K562 (cell line): ENCODE measurements around the gene RFESD. TPM values are rescaled to one million over a fixed set of nuclear protein-coding genes. Genes with fewer than 3 reads are reported as not detected.

Source experiments
- CEBPB ChIP-seq: fragments of 450-650 bp; IDR thresholded peaks from 2 replicates; pipeline ENCODE4 v1.6.1; 2016; ENCODE audit warnings: missing genetic modification characterization, missing compliant biosample characterization
- CEBPG ChIP-seq, 3 experiments: fragments of 200-800 bp in 1 of 3; sonication (Bioruptor generic) in 1 of 3; sonication (generic) in 1 of 3; formaldehyde crosslinking in 1 of 3; IDR thresholded peaks in 2 of 3; conservative IDR thresholded peaks in 1 of 3; 2 replicates each; pipeline versions ENCODE4 v1.6.1 to v1.8.0; 2016 to 2022; ENCODE audit warnings: missing compliant biosample characterization in 2 of 3, missing genetic modification characterization in 2 of 3, mild to moderate bottlenecking in 1 of 3, missing genetic modification reagents in 1 of 3
- CREM ChIP-seq: IDR thresholded peaks from 2 replicates; pipeline ENCODE4 v1.6.1; 2014; ENCODE audit warnings: antibody characterized with exemption, low read depth
- CTCF ChIP-seq, 3 experiments: IDR thresholded peaks in 2 of 3; conservative IDR thresholded peaks in 1 of 3; 2 replicates each; pipeline ENCODE4 v1.5.1; 2011 to 2012; ENCODE audit warnings: low read length in 3 of 3, mild to moderate bottlenecking in 3 of 3, control low read depth in 2 of 3, improper control_type of control experiment in 1 of 3, inconsistent platforms in 1 of 3, low read depth in 1 of 3, mixed read lengths in 1 of 3, moderate library complexity in 1 of 3; ENCODE audit not compliant: insufficient read depth in 2 of 3
- E2F4 ChIP-seq: sonication (generic); formaldehyde crosslinking; IDR thresholded peaks from 2 replicates; pipeline ENCODE4 v1.8.0; 2022; ENCODE audit warnings: mild to moderate bottlenecking, low read depth, missing genetic modification reagents
- FOXK2 ChIP-seq, 2 experiments: fragments of 450-650 bp; IDR thresholded peaks in 1 of 2; conservative IDR thresholded peaks in 1 of 2; 2 replicates each; pipeline ENCODE4 v1.6.1; 2016; ENCODE audit warnings: low read depth in 2 of 2, mild to moderate bottlenecking in 1 of 2
- GATAD2A ChIP-seq: fragments of 450-650 bp; IDR thresholded peaks from 2 replicates; pipeline ENCODE4 v1.6.1; 2017
- L3MBTL2 ChIP-seq: fragments of 450-650 bp; IDR thresholded peaks from 2 replicates; pipeline ENCODE4 v1.6.1; 2016; ENCODE audit warnings: mild to moderate bottlenecking, moderate library complexity
- MCM3 ChIP-seq: fragments of 450-650 bp; IDR thresholded peaks from 2 replicates; pipeline ENCODE4 v1.6.1; 2016
- MLX ChIP-seq, 2 experiments: fragments of 450-650 bp in 1 of 2; sonication (generic) in 1 of 2; formaldehyde crosslinking; conservative IDR thresholded peaks; 2 replicates each; pipeline versions ENCODE4 v1.4.0 to v1.8.1; 2020 to 2022; ENCODE audit warnings: mild to moderate bottlenecking in 1 of 2, missing genetic modification reagents in 1 of 2
- PTTG1 ChIP-seq: fragments of 450-650 bp; IDR thresholded peaks from 2 replicates; pipeline ENCODE4 v1.6.1; 2016; ENCODE audit warnings: low read depth, mild to moderate bottlenecking, missing genetic modification characterization, missing compliant biosample characterization
- SMAD1 ChIP-seq: fragments of 150-350 bp; IDR thresholded peaks from 2 replicates; pipeline ENCODE4 v1.6.1; 2014; ENCODE audit warnings: low read length, low read depth; ENCODE audit not compliant: partially characterized antibody
- SRSF1 ChIP-seq: fragments of 200-400 bp; formaldehyde crosslinking; IDR thresholded peaks from 2 replicates; pipeline ENCODE4 v1.6.1; 2017; ENCODE audit warnings: mild to moderate bottlenecking, low read depth, low read length, moderate library complexity
- TAF7 ChIP-seq: fragments of 450-650 bp; IDR thresholded peaks from 2 replicates; pipeline ENCODE4 v1.6.1; 2016; ENCODE audit warnings: missing genetic modification characterization, missing compliant biosample characterization
- TAF9B ChIP-seq: fragments of 450-650 bp; IDR thresholded peaks from 2 replicates; pipeline ENCODE4 v1.6.1; 2018; ENCODE audit warnings: mild to moderate bottlenecking; ENCODE audit not compliant: partially characterized antibody
- TCF3 ChIP-seq: sonication (generic); formaldehyde crosslinking; IDR thresholded peaks from 2 replicates; pipeline ENCODE4 v1.4.0; 2020; ENCODE audit warnings: mild to moderate bottlenecking, missing genetic modification reagents
- TCF7L2 ChIP-seq: fragments of 150-350 bp; IDR thresholded peaks from 2 replicates; pipeline ENCODE4 v1.6.1; 2016; ENCODE audit warnings: low read depth, mild to moderate bottlenecking, low read length, moderate library complexity
- ZBTB8A ChIP-seq: fragments of 450-650 bp; IDR thresholded peaks from 2 replicates; pipeline ENCODE4 v1.6.1; 2018; ENCODE audit warnings: mild to moderate bottlenecking, moderate library complexity; ENCODE audit not compliant: partially characterized antibody
- ZNF143 ChIP-seq: sonication (generic); formaldehyde crosslinking; IDR thresholded peaks from 2 replicates; pipeline ENCODE4 v1.9.0; 2022; ENCODE audit warnings: mild to moderate bottlenecking, missing genetic modification reagents
- ZNF282 ChIP-seq: sonication (generic); formaldehyde crosslinking; IDR thresholded peaks from 2 replicates; pipeline ENCODE4 v1.8.1; 2023; ENCODE audit warnings: missing genetic modification reagents
- ZNF583 ChIP-seq: fragments of 250-450 bp; sonication (Bioruptor Pico); IDR thresholded peaks from 2 replicates; pipeline ENCODE4 v1.4.0; 2020
- ZNF740 ChIP-seq, 3 experiments: fragments of 200-800 bp in 1 of 3; sonication (Bioruptor generic) in 1 of 3; sonication (generic) in 1 of 3; formaldehyde crosslinking in 1 of 3; IDR thresholded peaks; 2 replicates each; pipeline versions ENCODE4 v1.6.1 to v1.8.0; 2016 to 2022; ENCODE audit warnings: mild to moderate bottlenecking in 2 of 3, missing compliant biosample characterization in 2 of 3, missing genetic modification characterization in 2 of 3, missing genetic modification reagents in 1 of 3
- ZNF785 ChIP-seq: fragments of 250-450 bp; sonication (Bioruptor Pico); IDR thresholded peaks from 2 replicates; pipeline ENCODE4 v1.4.0; 2020; ENCODE audit warnings: mild to moderate bottlenecking
- polyA plus RNA-seq, 8 experiments: library from polyadenylated mRNA; depleted of rRNA in 4 of 8; stranded (reverse) in 5 of 8; unstranded in 3 of 8; fragments of >200 nt; fragmentation: Nextera tagmentation in 2 of 8; fragmentation: Illumina TruSeq in 1 of 8; extraction: Ambion mirVana in 2 of 8; extraction: Trizol in 1 of 8; gene quantifications; 2 replicates each; pipeline versions ENCODE4 v1.2.1 to v1.2.3, GENCODE V29; 2011 to 2014; ENCODE audit warnings: inconsistent platforms in 1 of 8, missing spikeins in 1 of 8
- total RNA-seq, 7 experiments: library from RNA; depleted of rRNA in 6 of 7; stranded (reverse); fragments of >200 nt in 6 of 7; fragmentation: Illumina TruSeq in 2 of 7; extraction: Trizol in 2 of 7; gene quantifications; 2 replicates each; pipeline versions ENCODE4 v1.2.1 to v1.2.3, GENCODE V29; 2011 to 2021; ENCODE audit warnings: low replicate concordance in 1 of 7

Gene RFESD
- total and polyA plus RNA-seq, 9 of the 15 experiments (the other 6 are each of a cell fraction or from before 2014, with no cell fraction given): 62.3 to 600 (median 140) TPM

GRCh38 chr5:95646569-95647431 lies at the start of gene RFESD (continued):
- TF ChIP-seq CTCF (IDR thresholded peaks at IDR 0.05 in 2 of 3, conservative IDR thresholded peaks at IDR 0.05 in 1 of 3; ENCODE audit: insufficient read depth in 2 of 3, low read depth in 1 of 3, low read length in 3 of 3) (peak in 1 of 3 experiments; percentile 27; a peak in 2 of 6 replicates), CREM (peak; percentile 93), TAF9B (peak; percentile 93), E2F4 (CRISPR knock-in tag) (no peak), ZNF282 (no peak), CEBPB (tag) (no peak), PTTG1 (tag) (no peak), FOXK2 (conservative IDR thresholded peaks at IDR 0.05 in 1 of 2, IDR thresholded peaks at IDR 0.05 in 1 of 2; ENCODE audit: low read depth in 2 of 2) (peak in 1 of 2 experiments; percentile 68; a peak in 1 of 4 replicates), GATAD2A (peak; percentile 74; the same call in 1 of the 2 replicates), MCM3 (no peak), TCF3 (CRISPR knock-in tag) (0 out of 2 replicates have a peak, but pooled peaks have one; percentile 52), CEBPG (CRISPR knock-in tag; IDR thresholded peaks at IDR 0.05) (peak; percentile 37; the same call in 1 of the 2 replicates), CEBPG (tag; conservative IDR thresholded peaks at IDR 0.05 in 1 of 2, IDR thresholded peaks at IDR 0.05 in 1 of 2) (peak in 1 of 2 experiments; percentile 22; a peak in 1 of 4 replicates), SRSF1 (no peak), ZBTB8A (no peak), ZNF740 (CRISPR knock-in tag; IDR thresholded peaks at IDR 0.05) (no peak), ZNF740 (tag; IDR thresholded peaks at IDR 0.05) (no peak), TAF7 (tag) (peak; percentile 52; the same call in 1 of the 2 replicates), SMAD1 (peak; percentile 71), ZNF785 (CRISPR knock-in tag) (no peak), ZNF143 (CRISPR knock-in tag) (no peak), ZNF583 (CRISPR knock-in tag) (no peak; the same call in none of the 2 replicates), MLX (CRISPR knock-in tag; conservative IDR thresholded peaks at IDR 0.05) (no peak), L3MBTL2 (peak; percentile 91), TCF7L2 (no peak)
